SU-DHL-6 (cell line): ENCODE results near the gene C3AR1.

ENCODE experiments used
- EZH2phosphoT487 ChIP-seq: fragments of 200-600 bp; sonication (generic), shearing (Covaris generic); conservative IDR thresholded peaks from 2 replicates; pipeline ENCODE4 v1.6.1; 2018; ENCODE audit warnings: mild to moderate bottlenecking, antibody characterized with exemption, low read length, moderate library complexity, mixed read lengths
- TF ChIP-seq, protein P1 (sequence below): fragments of 200-600 bp; sonication (generic); IDR thresholded peaks from one replicate; pipeline ENCODE4 v1.5.1; 2017; ENCODE audit warnings: antibody characterized with exemption, mild to moderate bottlenecking, low read length, moderate library complexity; ENCODE audit not compliant: insufficient read depth, poor library complexity, severe bottlenecking

DNA sequence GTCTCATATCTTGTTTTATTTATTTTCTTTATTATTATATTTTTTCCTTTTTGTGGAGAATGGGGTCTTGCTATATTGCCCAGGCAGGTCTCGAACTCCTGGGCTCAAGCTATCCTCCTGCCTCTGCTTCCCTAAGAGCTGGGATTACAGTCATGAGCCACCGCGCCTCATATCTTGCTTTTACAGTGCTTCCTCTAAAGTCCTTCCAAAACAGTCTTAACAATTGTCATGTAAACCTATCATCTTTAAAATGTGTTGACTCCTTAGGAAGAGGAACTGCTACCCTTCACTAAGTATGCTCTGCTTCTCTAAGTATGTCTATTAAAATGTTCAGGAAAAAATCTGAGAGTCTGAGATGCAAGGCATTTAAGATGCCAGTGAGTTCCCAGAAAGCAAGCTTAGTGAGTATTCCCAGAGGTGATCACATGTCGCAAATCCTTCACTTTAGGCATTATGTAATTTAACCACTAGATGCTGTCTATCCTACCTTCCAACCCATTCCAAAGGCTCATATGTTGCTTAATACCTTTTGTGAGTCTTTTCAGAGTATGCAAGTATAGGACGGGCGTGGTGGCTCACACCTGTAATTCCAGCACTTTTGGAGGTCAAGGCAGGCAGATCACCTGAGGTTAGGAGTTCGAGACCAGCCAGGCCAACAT, 53.4 kb downstream of the C3AR1 start:
- no peak for TF ChIP-seq EZH2phosphoT487
- TF ChIP-seq, protein P1, sequence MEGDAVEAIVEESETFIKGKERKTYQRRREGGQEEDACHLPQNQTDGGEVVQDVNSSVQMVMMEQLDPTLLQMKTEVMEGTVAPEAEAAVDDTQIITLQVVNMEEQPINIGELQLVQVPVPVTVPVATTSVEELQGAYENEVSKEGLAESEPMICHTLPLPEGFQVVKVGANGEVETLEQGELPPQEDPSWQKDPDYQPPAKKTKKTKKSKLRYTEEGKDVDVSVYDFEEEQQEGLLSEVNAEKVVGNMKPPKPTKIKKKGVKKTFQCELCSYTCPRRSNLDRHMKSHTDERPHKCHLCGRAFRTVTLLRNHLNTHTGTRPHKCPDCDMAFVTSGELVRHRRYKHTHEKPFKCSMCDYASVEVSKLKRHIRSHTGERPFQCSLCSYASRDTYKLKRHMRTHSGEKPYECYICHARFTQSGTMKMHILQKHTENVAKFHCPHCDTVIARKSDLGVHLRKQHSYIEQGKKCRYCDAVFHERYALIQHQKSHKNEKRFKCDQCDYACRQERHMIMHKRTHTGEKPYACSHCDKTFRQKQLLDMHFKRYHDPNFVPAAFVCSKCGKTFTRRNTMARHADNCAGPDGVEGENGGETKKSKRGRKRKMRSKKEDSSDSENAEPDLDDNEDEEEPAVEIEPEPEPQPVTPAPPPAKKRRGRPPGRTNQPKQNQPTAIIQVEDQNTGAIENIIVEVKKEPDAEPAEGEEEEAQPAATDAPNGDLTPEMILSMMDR, result no peak
